ENCODE data around the gene SUPT4H1.

GRCh38 chr17:58377093-58377601 lies 25.1 kb upstream of the SUPT4H1 start:
- no peak for TF ChIP-seq TAF1 (IDR thresholded peaks at IDR 0.05; ENCODE audit: borderline replicate concordance, low read depth, low read length)
- TF ChIP-seq POLR2AphosphoS5 (IDR thresholded peaks at IDR 0.05; ENCODE audit: low read depth, low read length), result no peak

Measured in GM12892 (cell line).